Measurements from ENCODE around the gene KLF16. TPM values are rescaled to one million over a fixed set of nuclear protein-coding genes. Genes with fewer than 3 reads are reported as not detected.

The KLF16 gene
- total and polyA plus RNA-seq, 10 of the 15 experiments (the other 5 are each of a cell fraction or from before 2014, with no cell fraction given), result 0.03 to 41.2 (median 2.6) TPM

GRCh38 chr19:1850809-1851653 lies 12.3 kb downstream of the KLF16 start:
- no peak for FAIRE-seq
- Histone ChIP-seq H2AFZ (ENCODE audit: control insufficient read depth, low read depth, low read length) (no peak overlapping the region), H3K79me2 (ENCODE audit: control insufficient read depth, insufficient read depth, low read length) (peaks cover 54% of the 10 kb centered on the region), H3K4me3 (no peak overlapping the region), H3K36me3 (ENCODE audit: control insufficient read depth in 2 of 2, insufficient read depth in 2 of 2, low read length in 1 of 2) (peaks cover 0 to 3% of the 10 kb centered on the region in 2 experiments; a peak in 2 of 4 replicates), H3K27me3 (replicated peaks in 1 of 2; ENCODE audit: control insufficient read depth in 2 of 2, insufficient read depth in 2 of 2, low read length in 1 of 2) (no peaks in the 10 kb centered on the region), H3K4me2 (ENCODE audit: control insufficient read depth, insufficient read depth) (no peak overlapping the region), H3K4me1 (ENCODE audit: control insufficient read depth, insufficient read depth, low read length) (peaks cover 34% of the 10 kb centered on the region), H3K9me3 (replicated peaks; ENCODE audit: control insufficient read depth, insufficient read depth, low read length) (no peaks in the 10 kb centered on the region), H3K9ac (ENCODE audit: control insufficient read depth, insufficient read depth, low read length) (no peak overlapping the region), H4K20me1 (ENCODE audit: control insufficient read depth, insufficient read depth) (peaks cover 3% of the 10 kb centered on the region; the same call in 1 of the 2 replicates), H3K27ac (ENCODE audit: control insufficient read depth, insufficient read depth) (no peak overlapping the region)
- peak; percentile 42; the same call in 1 of the 2 replicates for TF ChIP-seq SMARCA5 (IDR thresholded peaks at IDR 0.05)
- no peak for TF ChIP-seq NFXL1 (IDR thresholded peaks at IDR 0.05; ENCODE audit: borderline replicate concordance)
- TF ChIP-seq CTCF (IDR thresholded peaks at IDR 0.05 in 2 of 3, conservative IDR thresholded peaks at IDR 0.05 in 1 of 3; ENCODE audit: control insufficient read depth in 2 of 3, extremely low read depth in 1 of 3, insufficient read depth in 1 of 3, low read depth in 3 of 3, low read length in 3 of 3), result peak in 2 of 3 experiments; percentile 27 to 30; a peak in 1 of 6 replicates
- ATAC-seq, result no peak
- no peak for DNase-seq (ENCODE audit: low read depth, low spot score)
- SMC1A ChIA-PET (ENCODE audit: uncharacterized antibody, unreplicated experiment), result no interaction called here
- CTCF ChIA-PET, result no interaction called here
- BruUV-seq (replicated peaks), result no TSS peak
- POLR2A ChIA-PET, result no interaction called here
- RAD21 ChIA-PET (ENCODE audit: unreplicated experiment), result interaction anchor here (0.5 kb wide), 1 partner anchor 23 kb away, joined by 3 read pairs; no protein-coding TSS in a partner anchor
- in situ Hi-C loops (cut with MboI), result loop anchor here (25.0 kb wide), 1 partner anchor 1511 kb away; the partner anchor contains the start of gene NFIC
- 91% methylated on average over 31 of the region's 31 CpGs for WGBS (ENCODE audit: insufficient coverage, insufficient replicate concordance, low lambda C conversion rate, missing lambda C conversion rate)
- intact Hi-C loops (cut with micrococcal nuclease; ENCODE audit: unreplicated experiment), result no loop called here
